RWPE2 (cell line): ENCODE results near the gene CLSTN2.

Experiments used
- ATAC-seq: fragments of 200-7000 bp; cut with Tn5 transposase; 3 replicates; pipeline ENCODE4 v1.9.1; 2021; ENCODE audit warnings: low read depth
- DNase-seq: peaks from one replicate; pipeline ENCODE4 v3.0.0-alpha.2; 2020; ENCODE audit warnings: low spot score
- H3K27ac ChIP-seq: fragments of 450-650 bp; 2 replicates; pipeline ENCODE4 v1.5.1; 2017; ENCODE audit warnings: mild to moderate bottlenecking; ENCODE audit not compliant: poor library complexity, severe bottlenecking
- H3K27me3 ChIP-seq: fragments of 250-450 bp; sonication (Bioruptor Pico); 2 replicates; pipeline ENCODE4 v1.5.1; 2021; ENCODE audit warnings: mild to moderate bottlenecking, moderate library complexity; ENCODE audit not compliant: insufficient read depth, poor library complexity, severe bottlenecking
- H3K36me3 ChIP-seq: fragments of 250-450 bp; sonication (Bioruptor Pico); 2 replicates; pipeline ENCODE4 v1.5.1; 2020; ENCODE audit warnings: low read depth, mild to moderate bottlenecking, moderate library complexity
- H3K4me1 ChIP-seq: fragments of 250-450 bp; sonication (Bioruptor Pico); 2 replicates; pipeline ENCODE4 v1.5.1; 2021; ENCODE audit warnings: mild to moderate bottlenecking, moderate library complexity; ENCODE audit not compliant: insufficient read depth, poor library complexity, severe bottlenecking
- H3K4me3 ChIP-seq: fragments of 250-450 bp; sonication (Bioruptor Pico); 2 replicates; pipeline ENCODE4 v1.5.1; 2021; ENCODE audit warnings: mild to moderate bottlenecking, moderate library complexity; ENCODE audit not compliant: severe bottlenecking
- H3K9me3 ChIP-seq: fragments of 250-450 bp; sonication (Bioruptor Pico); 2 replicates; pipeline ENCODE4 v1.5.1; 2021; ENCODE audit warnings: mild to moderate bottlenecking, moderate library complexity; ENCODE audit not compliant: severe bottlenecking
- CTCF ChIP-seq: fragments of 450-650 bp; IDR thresholded peaks from one replicate; pipeline ENCODE4 v1.5.1; 2017; ENCODE audit warnings: mild to moderate bottlenecking, moderate library complexity; ENCODE audit not compliant: poor library complexity, severe bottlenecking

CLSTN2 gene

GRCh38 chr3:140223197-140223596, 288.2 kb downstream of the CLSTN2 start:
- no peak for TF ChIP-seq CTCF

GRCh38 chr3:140223631-140224030, 288.6 kb downstream of the CLSTN2 start:
- Histone ChIP-seq H3K27me3 (no peaks in the 10 kb centered on the region), H3K9me3 (no peaks in the 10 kb centered on the region), H3K4me3 (no peak overlapping the region), H3K4me1 (no peaks in the 10 kb centered on the region), H3K27ac (no peak overlapping the region), H3K36me3 (no peaks in the 10 kb centered on the region)
- peak; percentile 95 for ATAC-seq
- TF ChIP-seq CTCF, result no peak
- no peak for DNase-seq

More at GRCh38 chr3:140223197-140223596, 288.2 kb downstream of the CLSTN2 start:
- no peaks in the 10 kb centered on the region for H3K27me3 ChIP-seq
- no peak overlapping the region for H3K27ac ChIP-seq
- H3K4me1 ChIP-seq, result no peaks in the 10 kb centered on the region
- H3K4me3 ChIP-seq, result no peak overlapping the region
- H3K9me3 ChIP-seq, result no peaks in the 10 kb centered on the region
- H3K36me3 ChIP-seq, result no peaks in the 10 kb centered on the region
- ATAC-seq (no peak), DNase-seq (no peak)

GRCh38 chr3:140224307-140224706, 289.3 kb downstream of the CLSTN2 start:
- H3K9me3 ChIP-seq, result no peaks in the 10 kb centered on the region
- H3K4me3 ChIP-seq, result no peak overlapping the region
- DNase-seq, result no peak
- H3K4me1 ChIP-seq, result no peaks in the 10 kb centered on the region
- ATAC-seq, result no peak
- TF ChIP-seq CTCF, result no peak
- H3K27ac ChIP-seq, result no peak overlapping the region
- no peaks in the 10 kb centered on the region for H3K27me3 ChIP-seq
- no peaks in the 10 kb centered on the region for H3K36me3 ChIP-seq

GRCh38 chr3:140225996-140226395, 291.0 kb downstream of the CLSTN2 start:
- Histone ChIP-seq H3K4me3 (no peak overlapping the region), H3K27ac (no peak overlapping the region), H3K9me3 (no peaks in the 10 kb centered on the region), H3K4me1 (no peaks in the 10 kb centered on the region), H3K27me3 (no peaks in the 10 kb centered on the region), H3K36me3 (no peaks in the 10 kb centered on the region)
- no peak for ATAC-seq
- TF ChIP-seq CTCF, result no peak
- DNase-seq, result no peak

GRCh38 chr3:140233702-140234101, 298.7 kb downstream of the CLSTN2 start:
- Histone ChIP-seq H3K27ac (no peak overlapping the region), H3K36me3 (no peaks in the 10 kb centered on the region), H3K4me3 (no peak overlapping the region), H3K9me3 (no peaks in the 10 kb centered on the region), H3K27me3 (no peaks in the 10 kb centered on the region), H3K4me1 (no peaks in the 10 kb centered on the region)
- no peak for ATAC-seq
- TF ChIP-seq CTCF, result no peak
- no peak for DNase-seq
